Stimulated activated CD4-positive, alpha-beta T cell treated with anti-CD3 and anti-CD28 coated beads, Interleukin-12 subunit alpha, Interleukin-12 subunit beta, amount 100 ng/mL, for 48 hours (primary cell): ENCODE results near the gene COQ8A.
"Not testable (repeated sequence)": the region's sequence is repeated elsewhere in the genome, so short reads cannot be mapped to it uniquely, and the experiment has no call there.

ENCODE experiments used
- DNase-seq, 3 donors: peaks; one replicate each; pipeline ENCODE4 v3.0.0-alpha.2; 2020; ENCODE audit warnings: low read depth in 2 of 3, low spot score in 1 of 3

COQ8A gene

GRCh38 chr1:226921504-226921903 is 18.6 kb upstream of the COQ8A start:
- DNase-seq, result no peak

- not testable (repeated sequence) for DNase-seq
These were observed 10.6 kb upstream of the COQ8A start for GRCh38 chr1:226929260-226930111.

GRCh38 chr1:226934483-226935237 is 5.4 kb upstream of the COQ8A start:
- DNase-seq, result no peak

- no peak for DNase-seq
These were observed 2.0 kb upstream of the COQ8A start for GRCh38 chr1:226937940-226938725.

GRCh38 chr1:226938903-226939437 is 1.1 kb upstream of the COQ8A start:
- DNase-seq, result no peak

- peak in 2 of 3 donors; percentile 41 to 46 for DNase-seq
These were observed 561 bp upstream of the COQ8A start for GRCh38 chr1:226939438-226940028.

- no peak for DNase-seq
These were observed 643 bp downstream of the COQ8A start for GRCh38 chr1:226940806-226941067.

- DNase-seq, result no peak
These were observed 2.3 kb downstream of the COQ8A start for GRCh38 chr1:226942392-226942791.

- DNase-seq, result no peak
These were observed 3.1 kb downstream of the COQ8A start for GRCh38 chr1:226943156-226943555.

- DNase-seq, result no peak
These were observed 3.8 kb downstream of the COQ8A start for GRCh38 chr1:226943927-226944326.

- no peak for DNase-seq
These were observed 5.2 kb downstream of the COQ8A start for GRCh38 chr1:226945106-226945857.

- no peak for DNase-seq
These were observed 5.8 kb downstream of the COQ8A start for GRCh38 chr1:226945858-226946245.

GRCh38 chr1:226946285-226946684 is 6.2 kb downstream of the COQ8A start:
- no peak for DNase-seq

- DNase-seq, result no peak
These were observed 6.7 kb downstream of the COQ8A start for GRCh38 chr1:226946841-226947240.

GRCh38 chr1:226948051-226948450 is 8.0 kb downstream of the COQ8A start:
- DNase-seq, result no peak

- no peak for DNase-seq
These were observed 8.4 kb downstream of the COQ8A start for GRCh38 chr1:226948480-226948879.

- DNase-seq, result no peak
These were observed 8.9 kb downstream of the COQ8A start for GRCh38 chr1:226948996-226949395.

GRCh38 chr1:226949401-226949800 is 9.3 kb downstream of the COQ8A start:
- DNase-seq, result no peak

GRCh38 chr1:226950316-226950715 is 10.2 kb downstream of the COQ8A start:
- DNase-seq, result no peak

GRCh38 chr1:226950871-226951270 is 10.8 kb downstream of the COQ8A start:
- no peak for DNase-seq
